GM21515 (cell line): ENCODE results near the gene CIZ1.

Experiments used
- ATAC-seq: cut with Tn5 transposase; IDR thresholded peaks from one replicate; pipeline ENCODE4 v1.9.1; 2021; ENCODE audit not compliant: unreplicated experiment

The CIZ1 gene

GRCh38 chr9:128213746-128214497 lies 22.6 kb upstream of the CIZ1 start:
- no peak for ATAC-seq

- no peak for ATAC-seq
These were observed 20.6 kb upstream of the CIZ1 start for GRCh38 chr9:128211981-128212281.

GRCh38 chr9:128211186-128211980 lies 20.0 kb upstream of the CIZ1 start:
- ATAC-seq = no peak

- no peak for ATAC-seq
These were observed 17.7 kb upstream of the CIZ1 start for GRCh38 chr9:128208946-128209669.

GRCh38 chr9:128208386-128208785 lies 17.0 kb upstream of the CIZ1 start:
- ATAC-seq = no peak

GRCh38 chr9:128206916-128207910 lies 15.8 kb upstream of the CIZ1 start:
- no peak for ATAC-seq

GRCh38 chr9:128206484-128206883 lies 15.1 kb upstream of the CIZ1 start:
- ATAC-seq = no peak

- no peak for ATAC-seq
These were observed 14.0 kb upstream of the CIZ1 start for GRCh38 chr9:128205296-128205944.

GRCh38 chr9:128204858-128205257 lies 13.5 kb upstream of the CIZ1 start:
- ATAC-seq = no peak

- ATAC-seq = no peak
These were observed 12.6 kb upstream of the CIZ1 start for GRCh38 chr9:128203707-128204551.

GRCh38 chr9:128203024-128203706 lies 11.8 kb upstream of the CIZ1 start, which contains the start of gene DNM1:
Gene DNM1, plus strand, starts transcription at chr9:128203379. Its CDS starts 92 bp downstream, at chr9:128203471.
- peak; percentile 80 for ATAC-seq

GRCh38 chr9:128202648-128203023 lies 11.3 kb upstream of the CIZ1 start:
- no peak for ATAC-seq

GRCh38 chr9:128201441-128202369 lies 10.3 kb upstream of the CIZ1 start:
- no peak for ATAC-seq

GRCh38 chr9:128193469-128194096 lies 2.2 kb upstream of the CIZ1 start:
- no peak for ATAC-seq

- no peak for ATAC-seq
These were observed 1.4 kb upstream of the CIZ1 start for GRCh38 chr9:128192601-128193371.
